HG03103 (cell line): ENCODE data around the gene CCDC27.
"Not testable (repeated sequence)": the region's sequence is repeated elsewhere in the genome, so short reads cannot be mapped to it uniquely, and the experiment has no call there.

ENCODE experiments used
- ATAC-seq: cut with Tn5 transposase; IDR thresholded peaks from one replicate; pipeline ENCODE4 v1.9.1; 2021; ENCODE audit warnings: low read depth; ENCODE audit not compliant: unreplicated experiment

Gene CCDC27

GRCh38 chr1:3717715-3718601, 34.3 kb upstream of the CCDC27 start:
- ATAC-seq = no peak

GRCh38 chr1:3718764-3719163, 33.5 kb upstream of the CCDC27 start:
- no peak for ATAC-seq

- no peak for ATAC-seq
These were observed 30.2 kb upstream of the CCDC27 start for GRCh38 chr1:3721955-3722465.

GRCh38 chr1:3722846-3723245, 29.4 kb upstream of the CCDC27 start:
- no peak for ATAC-seq

GRCh38 chr1:3724416-3725030, 27.7 kb upstream of the CCDC27 start:
- ATAC-seq = not testable (repeated sequence)

GRCh38 chr1:3725366-3725765, 26.9 kb upstream of the CCDC27 start:
- no peak for ATAC-seq

- no peak for ATAC-seq
These were observed 25.0 kb upstream of the CCDC27 start for GRCh38 chr1:3727042-3727824.

- ATAC-seq = no peak
These were observed 24.1 kb upstream of the CCDC27 start for GRCh38 chr1:3727825-3728776.

GRCh38 chr1:3729594-3730542, 22.4 kb upstream of the CCDC27 start:
- ATAC-seq = no peak

GRCh38 chr1:3730543-3731247, 21.6 kb upstream of the CCDC27 start:
- ATAC-seq = no peak

GRCh38 chr1:3731583-3732433, 20.4 kb upstream of the CCDC27 start:
- ATAC-seq = no peak

GRCh38 chr1:3732434-3733093, 19.7 kb upstream of the CCDC27 start:
- no peak for ATAC-seq

- no peak for ATAC-seq
These were observed 19.0 kb upstream of the CCDC27 start for GRCh38 chr1:3733094-3733882.

GRCh38 chr1:3733883-3734589, 18.2 kb upstream of the CCDC27 start:
- no peak for ATAC-seq

- ATAC-seq = no peak
These were observed 17.6 kb upstream of the CCDC27 start for GRCh38 chr1:3734602-3735001.
